Measurements from ENCODE around the gene SLC28A1. TPM values are rescaled to one million over a fixed set of nuclear protein-coding genes. Genes with fewer than 3 reads are reported as not detected.

Gene SLC28A1
- total and polyA plus RNA-seq, 2 donors (not counting 1 experiment from before 2014, with no cell fraction given) = not detected

DNA sequence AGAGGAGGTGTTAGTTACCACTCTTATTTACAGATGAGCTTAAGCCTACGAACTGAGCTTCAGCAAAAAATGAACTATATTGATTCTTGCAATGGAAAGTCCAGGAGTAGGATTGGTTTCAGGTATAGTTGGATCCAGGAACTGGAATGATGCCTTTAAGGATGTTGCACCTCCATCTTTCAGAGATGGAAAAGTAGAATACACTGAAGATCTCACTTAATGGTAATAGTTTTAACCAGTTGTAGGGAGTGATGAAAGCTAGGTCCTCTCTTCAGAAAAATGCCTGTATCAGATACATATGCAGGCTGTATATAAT is 2.5 kb downstream of the SLC28A1 start:
- no peaks in the 10 kb centered on the region for H3K4me1 Mint-ChIP-seq
- H3K9me3 Mint-ChIP-seq (ENCODE audit: insufficient read depth) = no peaks in the 10 kb centered on the region
- DNase-seq (no peak), ATAC-seq (ENCODE audit: low read depth) (no peak)
- TF ChIP-seq, protein P1, sequence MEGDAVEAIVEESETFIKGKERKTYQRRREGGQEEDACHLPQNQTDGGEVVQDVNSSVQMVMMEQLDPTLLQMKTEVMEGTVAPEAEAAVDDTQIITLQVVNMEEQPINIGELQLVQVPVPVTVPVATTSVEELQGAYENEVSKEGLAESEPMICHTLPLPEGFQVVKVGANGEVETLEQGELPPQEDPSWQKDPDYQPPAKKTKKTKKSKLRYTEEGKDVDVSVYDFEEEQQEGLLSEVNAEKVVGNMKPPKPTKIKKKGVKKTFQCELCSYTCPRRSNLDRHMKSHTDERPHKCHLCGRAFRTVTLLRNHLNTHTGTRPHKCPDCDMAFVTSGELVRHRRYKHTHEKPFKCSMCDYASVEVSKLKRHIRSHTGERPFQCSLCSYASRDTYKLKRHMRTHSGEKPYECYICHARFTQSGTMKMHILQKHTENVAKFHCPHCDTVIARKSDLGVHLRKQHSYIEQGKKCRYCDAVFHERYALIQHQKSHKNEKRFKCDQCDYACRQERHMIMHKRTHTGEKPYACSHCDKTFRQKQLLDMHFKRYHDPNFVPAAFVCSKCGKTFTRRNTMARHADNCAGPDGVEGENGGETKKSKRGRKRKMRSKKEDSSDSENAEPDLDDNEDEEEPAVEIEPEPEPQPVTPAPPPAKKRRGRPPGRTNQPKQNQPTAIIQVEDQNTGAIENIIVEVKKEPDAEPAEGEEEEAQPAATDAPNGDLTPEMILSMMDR (IDR thresholded peaks at IDR 0.05) = no peak
- no peak for TF ChIP-seq EZH2 (IDR thresholded peaks at IDR 0.05; ENCODE audit: borderline replicate concordance, insufficient read depth, low read depth, low read length, poor library complexity, severe bottlenecking)
- no peak overlapping the region for H3K4me2 ChIP-seq (replicated peaks; ENCODE audit: low read depth, low read length, poor library complexity, severe bottlenecking)
- H3K9me3 ChIP-seq (ENCODE audit: control extremely low read depth in 1 of 3, control insufficient read depth in 2 of 3, insufficient read depth in 1 of 3, low read length in 2 of 3) = no peaks in the 10 kb centered on the region
- H3K4me1 ChIP-seq (ENCODE audit: control insufficient read depth in 2 of 2, insufficient read depth in 2 of 2, low read length in 2 of 2) = no peaks in the 10 kb centered on the region
- no peaks in the 10 kb centered on the region for H3K79me2 ChIP-seq (ENCODE audit: control insufficient read depth, insufficient read depth, low read length)
- no peaks in the 10 kb centered on the region for H3K36me3 ChIP-seq (replicated peaks in 1 of 2; ENCODE audit: control extremely low read depth in 1 of 2, control insufficient read depth in 1 of 2, extremely low read depth in 1 of 2, insufficient read depth in 2 of 2, low read length in 1 of 2)
- intact Hi-C loops (cut with micrococcal nuclease) = no loop called here
- H3K4me3 Mint-ChIP-seq = no peak overlapping the region
- CTCF ChIA-PET = no interaction called here
- POLR2A ChIA-PET = no interaction called here
- H4K20me1 ChIP-seq (ENCODE audit: control insufficient read depth, insufficient read depth, low read length, poor library complexity, severe bottlenecking) = no peaks in the 10 kb centered on the region
- H2AFZ ChIP-seq (ENCODE audit: insufficient read depth, low read depth, low read length, poor library complexity, severe bottlenecking) = no peak overlapping the region
- no peak overlapping the region for H3K9ac ChIP-seq (ENCODE audit: low read length)
- WGBS (ENCODE audit: insufficient coverage) = 57% methylated on average over 1 of the region's 1 CpG
- no peak overlapping the region for H3K27ac ChIP-seq (ENCODE audit: low read length in 2 of 2)
- no peak overlapping the region for H3K27ac Mint-ChIP-seq
- H3K4me3 ChIP-seq (ENCODE audit: control extremely low read depth in 1 of 5, extremely low read depth in 1 of 5, insufficient read depth in 1 of 5, low read depth in 2 of 5, low read length in 4 of 5) = no peak overlapping the region
- no peaks in the 10 kb centered on the region for H3K27me3 ChIP-seq (replicated peaks in 1 of 4; ENCODE audit: control extremely low read depth in 1 of 4, control insufficient read depth in 3 of 4, insufficient read depth in 4 of 4, low read length in 3 of 4)
- H3K27me3 Mint-ChIP-seq = peaks cover 14% of the 10 kb centered on the region

DNA sequence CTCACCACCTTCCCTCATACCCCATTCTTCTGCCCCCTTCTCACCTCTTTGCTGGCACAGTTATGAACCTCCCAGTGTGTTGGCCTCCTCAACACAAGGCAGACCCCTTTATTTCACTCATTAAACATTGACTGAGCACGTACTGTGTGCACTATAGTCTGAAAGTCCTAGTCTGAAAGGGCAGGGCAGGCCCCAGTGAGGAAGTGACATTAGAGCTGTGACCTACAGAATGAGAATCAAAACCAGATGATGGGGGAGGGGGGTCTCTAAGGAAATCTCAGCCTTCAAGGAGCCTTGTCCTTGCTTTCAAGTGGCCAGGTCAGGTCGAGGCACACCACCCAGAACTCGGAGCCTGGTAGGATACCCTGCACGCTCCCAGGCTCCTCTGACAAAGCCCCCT is 3.5 kb downstream of the SLC28A1 start:
- DNase-seq (no peak), ATAC-seq (ENCODE audit: low read depth) (no peak)
- Histone ChIP-seq H3K4me3 (ENCODE audit: control extremely low read depth in 1 of 5, extremely low read depth in 1 of 5, insufficient read depth in 1 of 5, low read depth in 2 of 5, low read length in 4 of 5) (no peak overlapping the region), H3K36me3 (replicated peaks in 1 of 2; ENCODE audit: control extremely low read depth in 1 of 2, control insufficient read depth in 1 of 2, extremely low read depth in 1 of 2, insufficient read depth in 2 of 2, low read length in 1 of 2) (no peaks in the 10 kb centered on the region), H3K4me2 (replicated peaks; ENCODE audit: low read depth, low read length, poor library complexity, severe bottlenecking) (no peak overlapping the region), H3K27ac (ENCODE audit: low read length in 2 of 2) (no peak overlapping the region), H2AFZ (ENCODE audit: insufficient read depth, low read depth, low read length, poor library complexity, severe bottlenecking) (no peak overlapping the region), H4K20me1 (ENCODE audit: control insufficient read depth, insufficient read depth, low read length, poor library complexity, severe bottlenecking) (no peaks in the 10 kb centered on the region), H3K9ac (ENCODE audit: low read length) (no peak overlapping the region), H3K4me1 (ENCODE audit: control insufficient read depth in 2 of 2, insufficient read depth in 2 of 2, low read length in 2 of 2) (no peaks in the 10 kb centered on the region), H3K27me3 (replicated peaks in 1 of 4; ENCODE audit: control extremely low read depth in 1 of 4, control insufficient read depth in 3 of 4, insufficient read depth in 4 of 4, low read length in 3 of 4) (no peaks in the 10 kb centered on the region), H3K79me2 (ENCODE audit: control insufficient read depth, insufficient read depth, low read length) (no peaks in the 10 kb centered on the region), H3K9me3 (ENCODE audit: control extremely low read depth in 1 of 3, control insufficient read depth in 2 of 3, insufficient read depth in 1 of 3, low read length in 2 of 3) (no peaks in the 10 kb centered on the region)
- Mint-ChIP-seq H3K9me3 (ENCODE audit: insufficient read depth) (no peaks in the 10 kb centered on the region), H3K4me3 (no peak overlapping the region), H3K27me3 (peaks cover 14% of the 10 kb centered on the region), H3K27ac (no peak overlapping the region), H3K4me1 (no peaks in the 10 kb centered on the region)
- CTCF ChIA-PET = no interaction called here
- 86% methylated on average over 4 of the region's 4 CpGs for WGBS (ENCODE audit: insufficient coverage)
- POLR2A ChIA-PET = no interaction called here
- intact Hi-C loops (cut with micrococcal nuclease) = no loop called here
- TF ChIP-seq EZH2 (IDR thresholded peaks at IDR 0.05; ENCODE audit: borderline replicate concordance, insufficient read depth, low read depth, low read length, poor library complexity, severe bottlenecking) = no peak

All from B cell (primary cell).